Measurements from ENCODE around the gene ADAT1.

DNA sequence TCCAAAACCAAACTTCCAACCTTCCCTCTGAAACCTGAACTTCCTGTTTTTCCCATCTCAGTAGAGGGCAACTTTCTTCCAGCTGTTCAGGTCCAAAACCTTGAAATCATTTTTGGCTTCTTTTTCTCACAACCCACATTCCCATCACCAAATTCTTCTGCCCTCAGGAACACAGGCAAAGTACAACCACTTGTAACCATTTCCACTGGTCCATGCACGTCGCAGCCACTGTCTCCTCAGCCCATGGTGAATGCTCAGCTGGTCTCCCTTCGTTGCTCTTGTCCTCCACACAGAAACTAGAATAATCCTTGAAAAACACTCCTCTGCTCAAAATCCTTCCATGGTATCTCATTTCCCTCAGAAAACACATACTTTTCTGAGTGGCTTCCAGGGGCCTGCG lies 3.7 kb upstream of the ADAT1 start:
- TF ChIP-seq, protein P1, sequence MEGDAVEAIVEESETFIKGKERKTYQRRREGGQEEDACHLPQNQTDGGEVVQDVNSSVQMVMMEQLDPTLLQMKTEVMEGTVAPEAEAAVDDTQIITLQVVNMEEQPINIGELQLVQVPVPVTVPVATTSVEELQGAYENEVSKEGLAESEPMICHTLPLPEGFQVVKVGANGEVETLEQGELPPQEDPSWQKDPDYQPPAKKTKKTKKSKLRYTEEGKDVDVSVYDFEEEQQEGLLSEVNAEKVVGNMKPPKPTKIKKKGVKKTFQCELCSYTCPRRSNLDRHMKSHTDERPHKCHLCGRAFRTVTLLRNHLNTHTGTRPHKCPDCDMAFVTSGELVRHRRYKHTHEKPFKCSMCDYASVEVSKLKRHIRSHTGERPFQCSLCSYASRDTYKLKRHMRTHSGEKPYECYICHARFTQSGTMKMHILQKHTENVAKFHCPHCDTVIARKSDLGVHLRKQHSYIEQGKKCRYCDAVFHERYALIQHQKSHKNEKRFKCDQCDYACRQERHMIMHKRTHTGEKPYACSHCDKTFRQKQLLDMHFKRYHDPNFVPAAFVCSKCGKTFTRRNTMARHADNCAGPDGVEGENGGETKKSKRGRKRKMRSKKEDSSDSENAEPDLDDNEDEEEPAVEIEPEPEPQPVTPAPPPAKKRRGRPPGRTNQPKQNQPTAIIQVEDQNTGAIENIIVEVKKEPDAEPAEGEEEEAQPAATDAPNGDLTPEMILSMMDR (IDR thresholded peaks at IDR 0.05), result no peak
- no peak for TF ChIP-seq ZFX (IDR thresholded peaks at IDR 0.05; ENCODE audit: borderline replicate concordance)

All from 22Rv1 (cell line).